HG03571 (cell line): ENCODE data around the gene RAB24.
"Not testable (repeated sequence)": the region's sequence is repeated elsewhere in the genome, so short reads cannot be mapped to it uniquely, and the experiment has no call there.

ENCODE experiments used
- ATAC-seq: cut with Tn5 transposase; IDR thresholded peaks from one replicate; pipeline ENCODE4 v1.9.1; 2021; ENCODE audit not compliant: unreplicated experiment

Gene RAB24

DNA sequence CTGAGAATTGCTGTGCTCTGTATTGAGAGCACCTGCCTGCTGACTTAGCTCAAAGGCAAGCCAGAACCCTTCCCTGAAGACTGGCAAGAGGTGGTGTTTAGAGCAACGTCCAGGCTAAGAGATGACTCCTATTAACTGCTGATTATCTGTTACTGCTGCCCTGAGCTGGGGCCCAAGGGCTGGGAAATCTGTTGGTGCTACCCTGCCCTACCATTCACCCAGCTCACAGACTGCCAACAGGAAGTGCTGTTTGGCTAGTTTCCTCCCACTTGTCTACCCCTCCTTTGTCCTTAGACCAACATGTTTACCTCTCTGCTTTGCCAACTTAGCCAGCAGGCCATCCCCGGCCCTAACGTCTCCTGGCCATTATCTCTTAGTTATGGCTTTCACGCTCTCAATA, 6.9 kb downstream of the RAB24 start:
- no peak for ATAC-seq

DNA sequence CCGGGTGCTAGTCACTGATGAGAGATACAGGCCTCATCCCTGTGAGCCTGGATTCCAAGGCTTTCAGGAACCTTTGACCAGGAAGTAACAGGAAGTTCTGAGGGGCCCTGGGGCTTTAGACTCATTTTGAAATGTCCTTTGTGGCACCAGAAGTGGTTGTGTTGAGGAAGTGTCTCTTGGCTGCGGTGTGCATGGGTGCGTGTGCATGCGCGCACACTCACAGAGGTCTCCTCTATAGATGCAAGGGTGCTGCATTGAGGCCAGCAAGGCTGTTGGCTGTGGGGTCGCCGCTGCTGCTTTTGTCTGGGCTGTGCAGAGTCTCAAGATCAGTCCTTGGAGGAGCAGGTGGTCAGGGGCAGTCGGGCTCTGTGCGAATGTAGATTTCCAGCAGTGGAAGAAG, 7.6 kb downstream of the RAB24 start:
- ATAC-seq, result no peak

DNA sequence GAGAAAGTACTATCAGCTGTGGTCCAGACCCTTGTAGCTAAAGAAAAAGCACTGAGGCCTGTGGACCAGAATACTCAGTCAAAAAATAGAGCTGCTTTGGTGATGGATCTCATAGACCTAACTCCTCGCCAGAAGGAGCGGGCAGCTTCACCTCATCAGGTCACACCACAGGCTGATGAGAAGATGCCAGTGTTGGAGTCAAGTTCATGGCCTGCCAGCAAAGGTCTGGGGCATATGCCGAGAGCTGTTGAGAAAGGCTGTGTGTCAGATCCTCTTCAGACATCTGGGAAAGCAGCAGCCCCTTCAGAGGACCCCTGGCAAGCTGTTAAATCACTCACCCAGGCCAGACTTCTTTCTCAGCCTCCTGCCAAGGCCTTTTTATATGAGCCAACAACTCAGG, 8.9 kb downstream of the RAB24 start:
- no peak for ATAC-seq

- ATAC-seq, result no peak
These were observed 9.5 kb downstream of the RAB24 start for GRCh38 chr5:177293819-177294581.

DNA sequence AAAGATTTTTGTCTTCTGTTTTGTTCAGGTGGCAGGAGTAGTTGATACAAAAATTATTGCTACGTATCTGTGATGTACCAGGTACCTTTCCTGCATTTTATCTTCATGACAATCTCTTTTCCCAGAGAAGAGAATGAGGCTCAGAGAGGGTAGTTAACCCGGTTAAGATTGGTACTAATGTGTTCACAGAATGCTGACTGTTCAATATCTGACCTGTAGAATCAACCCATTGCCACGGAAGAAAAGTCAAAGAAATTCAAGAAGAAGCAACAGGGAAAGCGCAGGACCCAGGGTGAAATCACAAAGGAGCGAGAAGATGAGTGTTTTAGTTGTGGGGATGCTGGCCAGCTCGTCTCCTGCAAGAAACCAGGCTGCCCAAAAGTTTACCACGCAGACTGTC, 11.8 kb downstream of the RAB24 start:
- no peak for ATAC-seq

GRCh38 chr5:177290816-177291596, 12.5 kb downstream of the RAB24 start:
- no peak for ATAC-seq

DNA sequence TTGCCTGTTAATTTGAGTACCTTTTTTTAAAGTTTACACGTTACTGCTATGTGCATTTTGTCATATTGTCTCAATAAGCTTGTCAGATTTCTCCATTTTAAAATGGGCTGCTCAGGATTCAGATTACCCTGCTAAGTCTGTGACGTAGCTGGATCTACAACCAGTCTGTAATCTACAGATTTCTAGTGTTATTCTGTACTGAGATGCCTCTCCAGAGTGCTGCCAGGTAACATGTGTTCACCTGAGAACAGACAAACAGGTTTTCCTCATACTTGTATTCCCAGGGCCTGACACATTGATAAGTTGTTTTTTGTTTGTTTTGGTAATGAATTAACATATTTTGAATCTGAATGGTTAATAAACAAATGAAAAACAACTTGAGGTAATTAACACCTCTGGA, 15.3 kb downstream of the RAB24 start:
- no peak for ATAC-seq

GRCh38 chr5:177276886-177277285, 26.6 kb downstream of the RAB24 start:
- ATAC-seq, result no peak

GRCh38 chr5:177275883-177276282, 27.6 kb downstream of the RAB24 start:
- no peak for ATAC-seq

DNA sequence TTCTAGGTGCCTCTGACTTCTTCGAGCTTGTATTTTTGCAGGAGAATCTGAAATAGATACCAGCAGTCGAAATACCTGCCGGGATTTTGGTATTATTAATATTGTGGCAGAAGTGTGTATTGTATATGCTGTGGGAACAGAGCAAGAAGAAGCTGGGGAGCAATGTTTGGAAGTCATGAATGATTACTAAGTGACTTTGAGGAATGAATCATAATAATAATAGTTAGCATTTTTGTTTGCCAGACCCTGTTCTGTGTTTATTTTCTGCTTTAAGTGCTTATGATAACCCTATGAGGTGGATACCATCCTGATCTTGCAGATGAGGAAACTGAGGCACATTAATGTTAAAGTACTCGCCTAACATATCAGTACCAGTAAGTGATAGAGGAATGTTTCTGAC, 32.4 kb downstream of the RAB24 start:
- ATAC-seq, result no peak

DNA sequence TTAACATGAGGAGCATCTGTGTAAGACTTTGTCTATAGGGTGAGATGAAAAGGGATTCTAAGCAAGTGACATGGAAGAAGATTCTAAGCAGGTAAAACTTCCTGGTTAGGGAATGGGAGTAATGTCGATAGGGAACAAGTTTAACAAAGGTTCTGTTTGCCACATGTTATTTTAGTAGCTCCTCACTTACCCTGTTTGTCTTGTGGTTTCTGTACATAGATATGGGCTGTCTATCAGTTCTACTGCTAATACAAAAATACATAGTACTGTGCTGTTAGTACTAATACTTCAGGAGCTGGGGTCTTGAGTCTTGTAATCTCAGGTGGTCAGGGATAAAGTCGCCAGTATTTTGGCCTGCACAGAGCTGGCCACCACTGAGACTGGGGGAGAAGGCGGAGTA, 32.9 kb downstream of the RAB24 start:
- ATAC-seq, result no peak

DNA sequence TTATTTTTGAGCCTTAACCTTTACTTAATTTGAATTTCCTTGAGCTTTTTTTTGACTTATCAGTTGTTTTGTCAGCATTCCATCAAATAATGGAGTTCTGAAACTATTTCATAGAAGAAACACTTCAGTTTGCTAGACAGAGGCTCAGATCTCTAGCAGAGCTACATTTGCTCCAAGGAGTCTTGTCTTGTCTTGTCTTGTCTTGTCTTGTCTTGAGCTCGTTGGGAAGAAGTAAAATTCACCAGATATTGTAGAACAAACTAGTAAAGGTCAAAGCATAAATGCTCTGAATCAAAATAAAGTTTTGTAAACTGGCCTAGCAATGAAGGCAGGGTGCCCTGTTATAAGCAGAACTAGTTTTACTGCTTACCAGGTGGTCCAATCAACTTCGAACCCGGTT, 33.5 kb downstream of the RAB24 start:
- ATAC-seq, result no peak

- ATAC-seq, result no peak
These were observed 34.2 kb downstream of the RAB24 start for GRCh38 chr5:177269232-177269895.

DNA sequence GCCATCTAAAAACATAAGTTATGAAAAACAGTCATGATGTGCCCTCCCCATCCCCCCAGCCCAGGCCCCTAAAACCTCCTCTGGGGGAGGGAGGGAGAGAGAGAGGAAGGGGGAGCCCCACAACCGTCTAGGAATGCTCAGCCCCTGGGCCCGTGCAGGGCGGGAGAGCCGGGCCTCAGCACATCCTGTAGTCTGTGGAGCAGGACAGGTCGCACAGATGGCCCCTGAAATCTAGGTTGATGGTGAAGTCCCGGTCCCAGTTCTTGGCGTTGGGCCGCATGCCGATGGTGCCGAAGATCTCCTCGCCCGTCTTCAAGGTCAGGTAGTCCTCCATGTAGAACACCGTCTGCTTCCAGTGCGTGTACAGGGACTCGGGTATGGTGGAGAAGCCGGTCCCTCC, 38.1 kb downstream of the RAB24 start:
- ATAC-seq, result no peak

GRCh38 chr5:177264178-177264577, 39.3 kb downstream of the RAB24 start:
- no peak for ATAC-seq

DNA sequence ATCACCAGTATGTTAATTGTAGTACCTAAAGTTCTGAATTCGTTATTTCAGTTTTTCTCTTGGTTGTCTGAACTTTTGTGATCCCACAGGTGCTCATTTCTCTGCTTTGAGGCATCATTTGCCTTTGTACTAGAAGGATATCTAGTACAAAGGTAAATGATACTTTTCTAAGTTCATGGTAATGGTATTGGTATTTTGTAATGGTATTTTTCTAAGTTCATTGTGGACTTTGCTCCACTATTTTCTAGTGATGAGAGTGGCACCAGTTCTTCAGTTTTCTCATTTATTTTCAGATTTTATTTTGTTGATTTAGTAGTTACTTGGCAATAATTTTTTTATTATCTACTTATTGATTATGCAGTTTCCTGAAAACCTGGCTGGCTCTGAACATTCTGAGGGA, 42.0 kb downstream of the RAB24 start:
- ATAC-seq, result no peak

- no peak for ATAC-seq
These were observed 42.6 kb downstream of the RAB24 start for GRCh38 chr5:177260961-177261360.

GRCh38 chr5:177258711-177259110, 44.8 kb downstream of the RAB24 start:
- ATAC-seq, result not testable (repeated sequence)

GRCh38 chr5:177256296-177256695, 47.2 kb downstream of the RAB24 start:
- no peak for ATAC-seq

- ATAC-seq, result no peak
These were observed 50.3 kb downstream of the RAB24 start for GRCh38 chr5:177253252-177253651.
